HEK293 (cell line): ENCODE measurements around the gene WWOX.

Source experiments
- CTCF ChIA-PET: fragments of 350-600 bp; formaldehyde crosslinking; extraction: SDS; loops from one replicate; lab custom pipeline; 2021; ENCODE audit warnings: antibody characterized with exemption; lab: Yijun Ruan, JAX
- POLR2A ChIA-PET: fragments of 300-600 bp; formaldehyde crosslinking; extraction: SDS; loops from one replicate; lab custom pipeline; 2020; ENCODE audit warnings: antibody characterized with exemption, inconsistent platforms; lab: Yijun Ruan, JAX
- H3K27ac ChIP-seq: fragments of 200-500 bp; sonication (Bioruptor generic); 2 replicates; pipeline ENCODE4 v1.5.1; 2014; ENCODE audit warnings: low read depth, low read length, control low read depth, inconsistent platforms; ENCODE audit errors: extremely low read depth
- H3K36me3 ChIP-seq, 2 experiments: fragments of 200-500 bp in 1 of 2; sonication (Bioruptor generic) in 1 of 2; 1 replicate in 1 of 2; 2 replicates in 1 of 2; pipeline ENCODE4 v1.5.1; 2014 to 2017; ENCODE audit warnings: inconsistent platforms in 2 of 2, low read length in 2 of 2; ENCODE audit not compliant: control insufficient read depth in 2 of 2, insufficient read depth in 1 of 2
- H3K4me1 ChIP-seq: fragments of 200-500 bp; sonication (Bioruptor generic); 2 replicates; pipeline ENCODE4 v1.5.1; 2014; ENCODE audit warnings: mild to moderate bottlenecking, low read length, inconsistent platforms; ENCODE audit not compliant: control insufficient read depth, insufficient read depth
- H3K4me3 ChIP-seq: 2 replicates; pipeline ENCODE4 v1.5.1; 2011; ENCODE audit warnings: low read depth, mild to moderate bottlenecking, control low read depth, low read length, moderate library complexity
- H3K9me3 ChIP-seq: fragments of 200-500 bp; sonication (Bioruptor generic); 2 replicates; pipeline ENCODE4 v1.5.1; 2014; ENCODE audit warnings: low read depth, low read length, inconsistent platforms; ENCODE audit not compliant: control insufficient read depth, insufficient read depth
- CTCF ChIP-seq: fragments of 450-650 bp; formaldehyde crosslinking; IDR thresholded peaks from 2 replicates; pipeline ENCODE4 v1.5.1; 2016; ENCODE audit warnings: missing biosample characterization, missing genetic modification characterization
- MYNN ChIP-seq: fragments of 450-650 bp; formaldehyde crosslinking; IDR thresholded peaks from 2 replicates; pipeline ENCODE4 v1.5.1; 2016; ENCODE audit warnings: missing biosample characterization, missing genetic modification characterization, borderline replicate concordance
- OVOL3 ChIP-seq: fragments of 450-650 bp; formaldehyde crosslinking; IDR thresholded peaks from 2 replicates; pipeline ENCODE4 v1.5.1; 2016; ENCODE audit warnings: missing biosample characterization, missing genetic modification characterization
- ZBTB11 ChIP-seq: fragments of 450-650 bp; formaldehyde crosslinking; conservative IDR thresholded peaks from 2 replicates; pipeline ENCODE4 v1.5.1; 2016; ENCODE audit warnings: low read depth, missing biosample characterization, missing genetic modification characterization
- ZBTB44 ChIP-seq: fragments of 450-650 bp; IDR thresholded peaks from 2 replicates; pipeline ENCODE4 v1.5.1; 2018; ENCODE audit warnings: missing biosample characterization, mild to moderate bottlenecking, missing genetic modification characterization
- ZFP69B ChIP-seq: fragments of 450-650 bp; formaldehyde crosslinking; IDR thresholded peaks from 2 replicates; pipeline ENCODE4 v1.5.1; 2016; ENCODE audit warnings: missing biosample characterization, missing genetic modification characterization
- ZNF10 ChIP-seq: fragments of 450-650 bp; formaldehyde crosslinking; IDR thresholded peaks from 2 replicates; pipeline ENCODE4 v1.5.1; 2017; ENCODE audit warnings: missing biosample characterization, missing genetic modification characterization
- ZNF114 ChIP-seq: fragments of 450-650 bp; formaldehyde crosslinking; IDR thresholded peaks from 2 replicates; pipeline ENCODE4 v1.5.0; 2017; ENCODE audit warnings: missing biosample characterization, missing genetic modification characterization
- ZNF146 ChIP-seq: fragments of 450-650 bp; formaldehyde crosslinking; IDR thresholded peaks from 2 replicates; pipeline ENCODE4 v1.5.1; 2016; ENCODE audit warnings: missing biosample characterization, missing genetic modification characterization
- ZNF175 ChIP-seq: fragments of 450-650 bp; formaldehyde crosslinking; IDR thresholded peaks from 2 replicates; pipeline ENCODE4 v1.5.1; 2016; ENCODE audit warnings: missing biosample characterization, missing genetic modification characterization
- ZNF2 ChIP-seq: fragments of 450-650 bp; formaldehyde crosslinking; IDR thresholded peaks from 2 replicates; pipeline ENCODE4 v1.5.1; 2016; ENCODE audit warnings: missing biosample characterization, missing genetic modification characterization
- ZNF26 ChIP-seq: fragments of 450-650 bp; formaldehyde crosslinking; IDR thresholded peaks from 2 replicates; pipeline ENCODE4 v1.5.1; 2016; ENCODE audit warnings: missing biosample characterization, missing genetic modification characterization
- ZNF324 ChIP-seq: fragments of 450-650 bp; formaldehyde crosslinking; IDR thresholded peaks from 2 replicates; pipeline ENCODE4 v1.5.1; 2016; ENCODE audit warnings: missing biosample characterization, missing genetic modification characterization
- ZNF394 ChIP-seq: fragments of 450-650 bp; formaldehyde crosslinking; IDR thresholded peaks from 2 replicates; pipeline ENCODE4 v1.5.1; 2016; ENCODE audit warnings: missing biosample characterization, missing genetic modification characterization, mild to moderate bottlenecking, moderate library complexity, borderline replicate concordance
- ZNF544 ChIP-seq: fragments of 450-650 bp; formaldehyde crosslinking; IDR thresholded peaks from 2 replicates; pipeline ENCODE4 v1.5.0; 2017; ENCODE audit warnings: missing biosample characterization, missing genetic modification characterization
- ZNF548 ChIP-seq: fragments of 450-650 bp; formaldehyde crosslinking; IDR thresholded peaks from 2 replicates; pipeline ENCODE4 v1.5.1; 2016; ENCODE audit warnings: missing biosample characterization, missing genetic modification characterization
- ZNF600 ChIP-seq: fragments of 450-650 bp; formaldehyde crosslinking; IDR thresholded peaks from 2 replicates; pipeline ENCODE4 v1.5.1; 2016; ENCODE audit warnings: missing biosample characterization, missing genetic modification characterization
- ZNF610 ChIP-seq: fragments of 450-650 bp; formaldehyde crosslinking; IDR thresholded peaks from 2 replicates; pipeline ENCODE4 v1.5.1; 2016; ENCODE audit warnings: missing biosample characterization, missing genetic modification characterization, borderline replicate concordance
- ZNF776 ChIP-seq: fragments of 450-650 bp; formaldehyde crosslinking; IDR thresholded peaks from 2 replicates; pipeline ENCODE4 v1.5.0; 2017; ENCODE audit warnings: missing biosample characterization, missing genetic modification characterization, borderline replicate concordance
- ZNF791 ChIP-seq: fragments of 450-650 bp; formaldehyde crosslinking; IDR thresholded peaks from 2 replicates; pipeline ENCODE4 v1.5.1; 2016; ENCODE audit warnings: missing biosample characterization, missing genetic modification characterization
- ZNF837 ChIP-seq: fragments of 450-650 bp; formaldehyde crosslinking; IDR thresholded peaks from 2 replicates; pipeline ENCODE4 v1.5.1; 2016; ENCODE audit warnings: missing biosample characterization, missing genetic modification characterization
- TF ChIP-seq, protein P1 (sequence below): fragments of 450-650 bp; formaldehyde crosslinking; IDR thresholded peaks from 2 replicates; pipeline ENCODE4 v1.5.1; 2016; ENCODE audit warnings: missing biosample characterization, missing genetic modification characterization
- TF ChIP-seq, protein P2 (sequence below): fragments of 450-650 bp; formaldehyde crosslinking; IDR thresholded peaks from 2 replicates; pipeline ENCODE4 v1.5.1; 2017; ENCODE audit warnings: missing biosample characterization, mild to moderate bottlenecking, missing genetic modification characterization, moderate library complexity
- TF ChIP-seq, protein P3 (sequence below): fragments of 450-650 bp; formaldehyde crosslinking; IDR thresholded peaks from 2 replicates; pipeline ENCODE4 v1.5.1; 2016; ENCODE audit warnings: missing biosample characterization, missing genetic modification characterization

Gene WWOX

GRCh38 chr16:78748220-78748929, 648.9 kb downstream of the WWOX start:
- no peak overlapping the region for H3K4me3 ChIP-seq
- H3K27ac ChIP-seq: peak overlapping the region; percentile 4
- ChIA-PET CTCF (no interaction called here), POLR2A (no interaction called here)
- H3K4me1 ChIP-seq: peaks cover 20% of the 10 kb centered on the region
- H3K9me3 ChIP-seq: no peaks in the 10 kb centered on the region
- no peaks in the 10 kb centered on the region for H3K36me3 ChIP-seq
- TF ChIP-seq, protein P1, sequence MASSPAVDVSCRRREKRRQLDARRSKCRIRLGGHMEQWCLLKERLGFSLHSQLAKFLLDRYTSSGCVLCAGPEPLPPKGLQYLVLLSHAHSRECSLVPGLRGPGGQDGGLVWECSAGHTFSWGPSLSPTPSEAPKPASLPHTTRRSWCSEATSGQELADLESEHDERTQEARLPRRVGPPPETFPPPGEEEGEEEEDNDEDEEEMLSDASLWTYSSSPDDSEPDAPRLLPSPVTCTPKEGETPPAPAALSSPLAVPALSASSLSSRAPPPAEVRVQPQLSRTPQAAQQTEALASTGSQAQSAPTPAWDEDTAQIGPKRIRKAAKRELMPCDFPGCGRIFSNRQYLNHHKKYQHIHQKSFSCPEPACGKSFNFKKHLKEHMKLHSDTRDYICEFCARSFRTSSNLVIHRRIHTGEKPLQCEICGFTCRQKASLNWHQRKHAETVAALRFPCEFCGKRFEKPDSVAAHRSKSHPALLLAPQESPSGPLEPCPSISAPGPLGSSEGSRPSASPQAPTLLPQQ (tag by site-specific recombination): peak; percentile 86
- peak; percentile 56; the same call in 1 of the 2 replicates for TF ChIP-seq ZNF394
- peak; percentile 77 for TF ChIP-seq ZNF10 (tag by site-specific recombination)
- no peak for TF ChIP-seq ZNF114 (tag by site-specific recombination)
- TF ChIP-seq ZNF548: no peak
- no peak for TF ChIP-seq CTCF
- TF ChIP-seq ZNF146 (tag by site-specific recombination): no peak
- TF ChIP-seq ZNF791 (tag by site-specific recombination): no peak
- TF ChIP-seq ZNF837 (tag by site-specific recombination): no peak
- TF ChIP-seq ZNF600: 0 out of 2 replicates have a peak, but pooled peaks have one; percentile 41
- peak; percentile 91; the same call in 1 of the 2 replicates for TF ChIP-seq OVOL3 (tag by site-specific recombination)
- no peak for TF ChIP-seq ZNF610 (tag by site-specific recombination)
- TF ChIP-seq ZNF544 (tag by site-specific recombination): no peak
- TF ChIP-seq, protein P2, sequence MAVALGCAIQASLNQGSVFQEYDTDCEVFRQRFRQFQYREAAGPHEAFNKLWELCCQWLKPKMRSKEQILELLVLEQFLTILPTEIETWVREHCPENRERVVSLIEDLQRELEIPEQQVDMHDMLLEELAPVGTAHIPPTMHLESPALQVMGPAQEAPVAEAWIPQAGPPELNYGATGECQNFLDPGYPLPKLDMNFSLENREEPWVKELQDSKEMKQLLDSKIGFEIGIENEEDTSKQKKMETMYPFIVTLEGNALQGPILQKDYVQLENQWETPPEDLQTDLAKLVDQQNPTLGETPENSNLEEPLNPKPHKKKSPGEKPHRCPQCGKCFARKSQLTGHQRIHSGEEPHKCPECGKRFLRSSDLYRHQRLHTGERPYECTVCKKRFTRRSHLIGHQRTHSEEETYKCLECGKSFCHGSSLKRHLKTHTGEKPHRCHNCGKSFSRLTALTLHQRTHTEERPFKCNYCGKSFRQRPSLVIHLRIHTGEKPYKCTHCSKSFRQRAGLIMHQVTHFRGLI: peak; percentile 60; the same call in 1 of the 2 replicates
- TF ChIP-seq ZBTB44 (tag by site-specific recombination): peak; percentile 92
- no peak for TF ChIP-seq ZNF324 (tag by site-specific recombination)
- TF ChIP-seq ZFP69B (tag by site-specific recombination): 0 out of 2 replicates have a peak, but pooled peaks have one; percentile 47
- TF ChIP-seq ZNF776: no peak
- TF ChIP-seq, protein P3, sequence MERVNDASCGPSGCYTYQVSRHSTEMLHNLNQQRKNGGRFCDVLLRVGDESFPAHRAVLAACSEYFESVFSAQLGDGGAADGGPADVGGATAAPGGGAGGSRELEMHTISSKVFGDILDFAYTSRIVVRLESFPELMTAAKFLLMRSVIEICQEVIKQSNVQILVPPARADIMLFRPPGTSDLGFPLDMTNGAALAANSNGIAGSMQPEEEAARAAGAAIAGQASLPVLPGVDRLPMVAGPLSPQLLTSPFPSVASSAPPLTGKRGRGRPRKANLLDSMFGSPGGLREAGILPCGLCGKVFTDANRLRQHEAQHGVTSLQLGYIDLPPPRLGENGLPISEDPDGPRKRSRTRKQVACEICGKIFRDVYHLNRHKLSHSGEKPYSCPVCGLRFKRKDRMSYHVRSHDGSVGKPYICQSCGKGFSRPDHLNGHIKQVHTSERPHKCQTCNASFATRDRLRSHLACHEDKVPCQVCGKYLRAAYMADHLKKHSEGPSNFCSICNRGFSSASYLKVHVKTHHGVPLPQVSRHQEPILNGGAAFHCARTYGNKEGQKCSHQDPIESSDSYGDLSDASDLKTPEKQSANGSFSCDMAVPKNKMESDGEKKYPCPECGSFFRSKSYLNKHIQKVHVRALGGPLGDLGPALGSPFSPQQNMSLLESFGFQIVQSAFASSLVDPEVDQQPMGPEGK (tag by site-specific recombination): peak; percentile 59
- TF ChIP-seq ZNF175: no peak
- no peak for TF ChIP-seq ZNF26
- TF ChIP-seq ZBTB11 (tag by site-specific recombination): no peak
- TF ChIP-seq ZNF2 (tag by site-specific recombination): peak; percentile 45; the same call in 1 of the 2 replicates
- TF ChIP-seq MYNN: no peak
